Measurements from ENCODE around the gene BHLHE23. TPM values are rescaled to one million over a fixed set of nuclear protein-coding genes. Genes with fewer than 3 reads are reported as not detected.

The BHLHE23 gene
- total RNA-seq, 1 experiment from 2014 or later = not detected

DNA sequence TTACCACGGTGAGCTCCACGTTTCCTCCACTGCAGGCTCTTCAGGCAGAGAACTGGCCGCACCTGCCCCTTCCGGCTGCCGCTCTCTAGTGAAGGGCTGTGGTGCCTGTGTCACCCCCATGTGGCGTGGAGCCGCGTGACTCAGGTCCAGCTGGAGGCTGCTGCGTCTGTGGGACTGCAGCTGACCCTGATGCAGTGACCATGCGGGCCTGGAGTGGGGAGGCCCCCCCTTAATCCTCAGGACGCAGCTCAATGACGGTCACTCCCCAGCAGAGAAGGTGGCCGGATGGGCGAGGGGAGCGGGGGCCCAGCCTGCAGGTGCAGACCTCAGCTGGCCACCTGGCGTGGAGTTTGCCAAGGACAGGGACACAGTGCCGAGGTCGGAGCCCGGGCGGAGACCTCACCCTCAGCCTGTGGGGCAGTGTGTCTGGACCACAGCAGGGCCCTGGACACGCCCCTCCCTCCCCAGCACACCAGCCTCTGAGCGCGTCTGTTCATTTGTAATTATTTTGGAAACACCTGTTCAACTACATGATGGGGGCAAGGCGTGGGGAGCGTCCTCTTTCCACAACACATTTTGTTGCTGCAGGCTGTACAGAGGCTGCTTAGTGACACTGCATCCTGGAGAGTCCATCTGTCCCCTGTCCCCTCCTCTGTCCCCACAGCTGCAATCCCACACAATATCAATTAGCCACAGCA, 10.7 kb downstream of the BHLHE23 start:
- no peaks in the 10 kb centered on the region for H3K9me3 ChIP-seq (ENCODE audit: control insufficient read depth in 1 of 2, insufficient read depth in 1 of 2, low read depth in 1 of 2, low read length in 2 of 2)
- H4K20me1 ChIP-seq (ENCODE audit: insufficient read depth) = no peaks in the 10 kb centered on the region
- no TSS peak for BruUV-seq (replicated peaks)
- DNase-seq (ENCODE audit: low read depth, low spot score) (no peak), ATAC-seq (no peak)
- no peak for TF ChIP-seq JUND (IDR thresholded peaks at IDR 0.05)
- H3K4me2 ChIP-seq (ENCODE audit: low read length) = no peak overlapping the region
- no peaks in the 10 kb centered on the region for H3K79me2 ChIP-seq (ENCODE audit: insufficient read depth, low read length)
- POLR2A ChIA-PET = no interaction called here
- no peak overlapping the region for H3K9ac ChIP-seq (ENCODE audit: low read length)
- intact Hi-C loops (cut with micrococcal nuclease) = no loop called here
- no peaks in the 10 kb centered on the region for H3K9me2 ChIP-seq (ENCODE audit: insufficient read depth)
- no peak overlapping the region for H2AFZ ChIP-seq (ENCODE audit: low read depth, low read length, poor library complexity, severe bottlenecking)
- H3K27me3 ChIP-seq (ENCODE audit: insufficient read depth, low read length) = no peaks in the 10 kb centered on the region
- H3K36me3 ChIP-seq (ENCODE audit: control insufficient read depth in 1 of 2, insufficient read depth in 2 of 2, low read length in 2 of 2) = no peaks in the 10 kb centered on the region
- no peaks in the 10 kb centered on the region for H3K4me1 ChIP-seq (ENCODE audit: control insufficient read depth in 1 of 2, insufficient read depth in 2 of 2, low read length in 2 of 2)
- H3K27ac ChIP-seq (ENCODE audit: low read depth, low read length) = no peak overlapping the region
- no peak overlapping the region for H3K4me3 ChIP-seq (replicated peaks in 1 of 2; ENCODE audit: low read depth in 1 of 2, low read length in 2 of 2)
- RAD21 ChIA-PET (ENCODE audit: low non-redundant PET in 1 of 2, low total read pairs in 2 of 2, uncharacterized antibody in 2 of 2, unreplicated experiment in 2 of 2) = no interaction called here
- CTCF ChIA-PET = no interaction called here

DNA sequence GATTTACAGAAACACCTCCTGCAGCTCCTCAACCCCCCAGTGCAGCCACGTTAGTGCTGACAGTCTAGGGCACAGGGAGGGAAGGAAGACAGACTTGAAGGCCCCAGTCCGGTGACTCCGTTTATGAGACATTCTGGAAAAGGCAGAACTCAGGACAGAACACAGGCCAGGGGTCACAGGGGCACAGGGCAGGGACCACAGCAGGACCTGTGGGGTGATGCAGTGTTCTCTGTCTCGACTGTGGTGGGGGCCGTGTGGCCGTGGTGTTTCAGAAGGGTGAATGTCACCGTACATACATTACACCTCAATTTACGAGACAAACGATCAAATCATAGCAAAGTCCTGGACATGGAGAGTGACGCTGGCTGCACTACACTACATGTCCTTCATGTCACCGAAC, 11.3 kb downstream of the BHLHE23 start:
- Histone ChIP-seq H3K9ac (ENCODE audit: low read length) (no peak overlapping the region), H3K36me3 (ENCODE audit: control insufficient read depth in 1 of 2, insufficient read depth in 2 of 2, low read length in 2 of 2) (no peaks in the 10 kb centered on the region), H4K20me1 (ENCODE audit: insufficient read depth) (no peaks in the 10 kb centered on the region), H3K9me3 (ENCODE audit: control insufficient read depth in 1 of 2, insufficient read depth in 1 of 2, low read depth in 1 of 2, low read length in 2 of 2) (no peaks in the 10 kb centered on the region), H3K9me2 (ENCODE audit: insufficient read depth) (no peaks in the 10 kb centered on the region), H3K27ac (ENCODE audit: low read depth, low read length) (no peak overlapping the region), H2AFZ (ENCODE audit: low read depth, low read length, poor library complexity, severe bottlenecking) (no peak overlapping the region), H3K4me2 (ENCODE audit: low read length) (no peak overlapping the region), H3K27me3 (ENCODE audit: insufficient read depth, low read length) (no peaks in the 10 kb centered on the region), H3K4me3 (replicated peaks in 1 of 2; ENCODE audit: low read depth in 1 of 2, low read length in 2 of 2) (no peak overlapping the region), H3K79me2 (ENCODE audit: insufficient read depth, low read length) (no peaks in the 10 kb centered on the region), H3K4me1 (ENCODE audit: control insufficient read depth in 1 of 2, insufficient read depth in 2 of 2, low read length in 2 of 2) (no peaks in the 10 kb centered on the region)
- POLR2A ChIA-PET = no interaction called here
- CTCF ChIA-PET = no interaction called here
- intact Hi-C loops (cut with micrococcal nuclease) = no loop called here
- no peak for DNase-seq (ENCODE audit: low read depth, low spot score)
- RAD21 ChIA-PET (ENCODE audit: low non-redundant PET in 1 of 2, low total read pairs in 2 of 2, uncharacterized antibody in 2 of 2, unreplicated experiment in 2 of 2) = no interaction called here
- no peak for ATAC-seq
- no TSS peak for BruUV-seq (replicated peaks)
- no peak for TF ChIP-seq TCF7L2 (IDR thresholded peaks at IDR 0.05; ENCODE audit: borderline replicate concordance, extremely low read depth, insufficient read depth, insufficient read length)
- no peak for TF ChIP-seq SP1 (IDR thresholded peaks at IDR 0.05; ENCODE audit: low read depth)
- TF ChIP-seq EZH2phosphoT487 (IDR thresholded peaks at IDR 0.05; ENCODE audit: borderline replicate concordance) = no peak
- TF ChIP-seq, protein P1, sequence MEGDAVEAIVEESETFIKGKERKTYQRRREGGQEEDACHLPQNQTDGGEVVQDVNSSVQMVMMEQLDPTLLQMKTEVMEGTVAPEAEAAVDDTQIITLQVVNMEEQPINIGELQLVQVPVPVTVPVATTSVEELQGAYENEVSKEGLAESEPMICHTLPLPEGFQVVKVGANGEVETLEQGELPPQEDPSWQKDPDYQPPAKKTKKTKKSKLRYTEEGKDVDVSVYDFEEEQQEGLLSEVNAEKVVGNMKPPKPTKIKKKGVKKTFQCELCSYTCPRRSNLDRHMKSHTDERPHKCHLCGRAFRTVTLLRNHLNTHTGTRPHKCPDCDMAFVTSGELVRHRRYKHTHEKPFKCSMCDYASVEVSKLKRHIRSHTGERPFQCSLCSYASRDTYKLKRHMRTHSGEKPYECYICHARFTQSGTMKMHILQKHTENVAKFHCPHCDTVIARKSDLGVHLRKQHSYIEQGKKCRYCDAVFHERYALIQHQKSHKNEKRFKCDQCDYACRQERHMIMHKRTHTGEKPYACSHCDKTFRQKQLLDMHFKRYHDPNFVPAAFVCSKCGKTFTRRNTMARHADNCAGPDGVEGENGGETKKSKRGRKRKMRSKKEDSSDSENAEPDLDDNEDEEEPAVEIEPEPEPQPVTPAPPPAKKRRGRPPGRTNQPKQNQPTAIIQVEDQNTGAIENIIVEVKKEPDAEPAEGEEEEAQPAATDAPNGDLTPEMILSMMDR (IDR thresholded peaks at IDR 0.05 in 2 of 3, conservative IDR thresholded peaks at IDR 0.05 in 1 of 3; ENCODE audit: borderline replicate concordance in 1 of 3, insufficient read depth in 1 of 3, low read depth in 2 of 3, low read length in 2 of 3) = no peak
- no peak for TF ChIP-seq ELF1 (IDR thresholded peaks at IDR 0.05; ENCODE audit: borderline replicate concordance, low read depth)
- no peak for TF ChIP-seq CEBPB (IDR thresholded peaks at IDR 0.05; ENCODE audit: low read depth)
- no peak for TF ChIP-seq CBX3 (IDR thresholded peaks at IDR 0.05; ENCODE audit: low read depth)
- TF ChIP-seq EGR1 (IDR thresholded peaks at IDR 0.05; ENCODE audit: low read depth) = no peak
- TF ChIP-seq POLR2A (IDR thresholded peaks at IDR 0.05; ENCODE audit: borderline replicate concordance, extremely low read depth, insufficient read depth, insufficient read length) = no peak
- no peak for TF ChIP-seq EZH2 (IDR thresholded peaks at IDR 0.05)
- TF ChIP-seq RAD21 (IDR thresholded peaks at IDR 0.05; ENCODE audit: low read depth) = no peak
- TF ChIP-seq, protein P2, sequence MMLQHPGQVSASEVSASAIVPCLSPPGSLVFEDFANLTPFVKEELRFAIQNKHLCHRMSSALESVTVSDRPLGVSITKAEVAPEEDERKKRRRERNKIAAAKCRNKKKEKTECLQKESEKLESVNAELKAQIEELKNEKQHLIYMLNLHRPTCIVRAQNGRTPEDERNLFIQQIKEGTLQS (IDR thresholded peaks at IDR 0.05) = no peak

Measured in HCT116 (cell line).